CD4-positive, alpha-beta memory T cell (primary cell): ENCODE results near the gene FGD3. TPM values are rescaled to one million over a fixed set of nuclear protein-coding genes. Genes with fewer than 3 reads are reported as not detected.

ENCODE experiments used
- CTCF ChIA-PET: fragments of 350-600 bp; sonication (Branson Sonifier 250); formaldehyde crosslinking; loops from one replicate; lab custom pipeline; 2021; ENCODE audit warnings: inconsistent platforms; ENCODE audit not compliant: partially characterized antibody; lab: Charles Lee
- POLR2A ChIA-PET: fragments of 350-600 bp; sonication (Branson Sonifier 250); formaldehyde crosslinking; loops from one replicate; lab custom pipeline; 2021; ENCODE audit not compliant: partially characterized antibody; lab: Charles Lee
- DNase-seq, 5 donors: peaks; one replicate each; pipeline versions ENCODE4 v3.0.0 to v3.0.0-alpha.2; 2020 to 2022; ENCODE audit warnings: mixed read lengths in 1 of 5
- H3K27ac ChIP-seq: one replicate; pipeline ENCODE4 v1.7.0; 2013; ENCODE audit warnings: low read depth, low read length
- H3K27me3 ChIP-seq: 2 replicates; pipeline ENCODE4 v1.7.0; 2013; ENCODE audit warnings: mild to moderate bottlenecking, low read length, moderate library complexity; ENCODE audit not compliant: insufficient read depth
- H3K36me3 ChIP-seq: 2 replicates; pipeline ENCODE4 v1.7.0; 2013; ENCODE audit warnings: mild to moderate bottlenecking, low read length, moderate library complexity; ENCODE audit not compliant: insufficient read depth
- H3K4me1 ChIP-seq: 2 replicates; pipeline ENCODE4 v1.7.0; 2013; ENCODE audit warnings: mild to moderate bottlenecking, low read length, moderate library complexity; ENCODE audit not compliant: insufficient read depth
- H3K4me3 ChIP-seq, 2 donors: one replicate each; pipeline ENCODE4 v1.7.0; 2013; ENCODE audit warnings: low read length in 2 of 2, mild to moderate bottlenecking in 1 of 2
- H3K9me3 ChIP-seq, 2 donors: one replicate each; pipeline ENCODE4 v1.7.0; 2013; ENCODE audit warnings: low read length in 2 of 2, control low read depth in 1 of 2; ENCODE audit not compliant: control insufficient read depth in 1 of 2
- H3K27ac Mint-ChIP-seq, 7 donors: one replicate each; pipeline ENCODE4 v1.8.0; 2020 to 2021; ENCODE audit warnings: mixed read lengths in 7 of 7, mild to moderate bottlenecking in 6 of 7, inconsistent platforms in 3 of 7, moderate library complexity in 3 of 7
- H3K27me3 Mint-ChIP-seq, 2 donors: one replicate each; pipeline ENCODE4 v1.8.0; 2020 to 2021; ENCODE audit warnings: mixed read lengths in 2 of 2
- H3K36me3 Mint-ChIP-seq, 2 donors: one replicate each; pipeline ENCODE4 v1.8.0; 2020 to 2021; ENCODE audit warnings: mixed read lengths in 2 of 2, inconsistent platforms in 1 of 2, mild to moderate bottlenecking in 1 of 2
- H3K4me1 Mint-ChIP-seq, 4 donors: one replicate each; pipeline ENCODE4 v1.8.0; 2020 to 2021; ENCODE audit warnings: mixed read lengths in 4 of 4, mild to moderate bottlenecking in 1 of 4
- H3K4me3 Mint-ChIP-seq, 8 donors: one replicate each; pipeline ENCODE4 v1.8.0; 2020 to 2021; ENCODE audit warnings: mixed read lengths in 8 of 8, mild to moderate bottlenecking in 7 of 8, moderate library complexity in 6 of 8, inconsistent platforms in 3 of 8
- H3K9me3 Mint-ChIP-seq, 8 donors: one replicate each; pipeline ENCODE4 v1.8.0; 2020 to 2021; ENCODE audit warnings: mixed read lengths in 8 of 8, mild to moderate bottlenecking in 5 of 8, inconsistent platforms in 3 of 8, moderate library complexity in 1 of 8
- intact Hi-C: fragments of 100-400 bp; cut with micrococcal nuclease; formaldehyde crosslinking; loops from one replicate; pipeline ENCODE4 v1.15.1; 2023
- polyA plus RNA-seq, 2 donors: library from polyadenylated mRNA; unstranded; fragments of 300-500 nt; fragmentation: Illumina TruSeq; gene quantifications; one replicate each; pipeline ENCODE4 v1.2.3, GENCODE V29; 2021
- total RNA-seq, 2 experiments: library from RNA; stranded (reverse); gene quantifications; one replicate each; pipeline ENCODE4 v1.2.3, GENCODE V29; 2021

The FGD3 gene
- total and polyA plus RNA-seq, 4 experiments from 2014 or later = 52.7 to 272 (median 201) TPM

- Histone ChIP-seq H3K27me3 (no peaks in the 10 kb centered on the region), H3K4me3 (no peak overlapping the region), H3K36me3 (no peaks in the 10 kb centered on the region), H3K4me1 (peaks cover 76% of the 10 kb centered on the region), H3K9me3 (no peaks in the 10 kb centered on the region), H3K27ac (peak overlapping the region; percentile 84)
- Mint-ChIP-seq H3K4me3 (peak overlapping the region in 7 of 8 donors; percentile 9 to 89 (median 78)), H3K27ac (peak overlapping the region; percentile 94 to 99 (median 96)), H3K4me1 (peaks cover 33 to 86% (median 53%) of the 10 kb centered on the region in 4 donors), H3K9me3 (peaks cover 0 to 7% (median 1%) of the 10 kb centered on the region in 8 donors), H3K36me3 (peaks cover 26 to 43% of the 10 kb centered on the region in 2 donors), H3K27me3 (no peaks in the 10 kb centered on the region)
- POLR2A ChIA-PET = interaction anchor here (1.3 to 15.5 kb wide), 10 partner anchors 10 to 133 kb away, joined by 3 to 304 read pairs (median 48); partner anchors contain the start of genes CARD19 and FGD3
- CTCF ChIA-PET = interaction anchor here (0.7 to 6.6 kb wide), 6 partner anchors 9 to 245 kb away, joined by 3 to 37 read pairs (median 4); no protein-coding TSS in a partner anchor
- no peak for DNase-seq
- intact Hi-C loops = loop anchor here (5.0 kb wide), 1 partner anchor 604 kb away; no protein-coding TSS in a partner anchor
These were observed 15.5 kb downstream of the FGD3 start for GRCh38 chr9:92962846-92963245.

GRCh38 chr9:92963831-92964606, 16.7 kb downstream of the FGD3 start:
- Histone ChIP-seq H3K36me3 (no peaks in the 10 kb centered on the region), H3K27me3 (no peaks in the 10 kb centered on the region), H3K4me1 (peaks cover 81% of the 10 kb centered on the region), H3K4me3 (peak overlapping the region; percentile 86 to 97), H3K9me3 (no peaks in the 10 kb centered on the region), H3K27ac (peak overlapping the region; percentile 84)
- intact Hi-C loops = loop anchor here (1.0 to 5.0 kb wide), 6 partner anchors 10 to 603 kb away; partner anchors contain the start of gene ZNF484
- Mint-ChIP-seq H3K36me3 (peaks cover 31 to 48% of the 10 kb centered on the region in 2 donors), H3K9me3 (peaks cover 0 to 7% (median 1%) of the 10 kb centered on the region in 8 donors), H3K27ac (peak overlapping the region; percentile 96 to 100 (median 98)), H3K27me3 (no peaks in the 10 kb centered on the region), H3K4me3 (peak overlapping the region; percentile 93 to 99 (median 94)), H3K4me1 (peaks cover 30 to 90% (median 56%) of the 10 kb centered on the region in 4 donors)
- ChIA-PET POLR2A (interaction anchor here (0.5 to 15.5 kb wide), 34 partner anchors 12 to 602 kb away, joined by 3 to 304 read pairs (median 4); partner anchors contain the start of genes BICD2, CARD19, FGD3 and NINJ1), CTCF (interaction anchor here (0.6 to 6.6 kb wide), 8 partner anchors 10 to 246 kb away, joined by 3 to 37 read pairs (median 4); no protein-coding TSS in a partner anchor)
- peak; percentile 87 to 92 (median 90) for DNase-seq

DNA sequence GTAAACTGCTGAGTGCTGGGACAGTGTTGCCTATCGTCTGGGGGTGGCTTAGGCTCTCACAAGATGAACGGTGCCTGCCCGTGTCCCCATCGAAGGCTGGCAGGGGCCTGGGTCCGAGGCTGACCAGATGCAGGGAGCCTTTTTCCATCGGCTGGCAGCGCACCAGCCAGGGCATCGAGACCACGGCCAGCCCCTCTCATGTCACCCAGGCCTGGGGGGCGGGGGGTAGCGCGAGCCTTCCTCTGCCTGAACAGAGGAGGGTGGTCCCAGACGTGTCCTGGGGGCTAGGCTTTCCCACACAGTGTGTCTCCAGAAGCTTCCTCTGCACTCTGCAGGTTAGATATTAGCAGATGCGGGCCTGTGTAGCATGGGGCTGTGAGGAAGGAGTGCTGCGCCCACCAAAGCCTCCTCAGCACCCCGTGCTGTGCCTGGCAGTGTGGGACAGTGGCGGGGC, 17.3 kb downstream of the FGD3 start:
- intact Hi-C loops = loop anchor here (1.0 to 5.0 kb wide), 6 partner anchors 10 to 603 kb away; partner anchors contain the start of gene ZNF484
- peak overlapping the region; percentile 93 to 99 (median 94) for H3K4me3 Mint-ChIP-seq
- no peak for DNase-seq
- H3K9me3 Mint-ChIP-seq = peaks cover 0 to 7% (median 1%) of the 10 kb centered on the region in 8 donors
- CTCF ChIA-PET = interaction anchor here (1.0 to 6.6 kb wide), 10 partner anchors 8 to 247 kb away, joined by 3 to 37 read pairs (median 4); no protein-coding TSS in a partner anchor
- peak overlapping the region; percentile 96 to 100 (median 98) for H3K27ac Mint-ChIP-seq
- H3K9me3 ChIP-seq = no peaks in the 10 kb centered on the region
- H3K27me3 ChIP-seq = no peaks in the 10 kb centered on the region
- H3K4me1 Mint-ChIP-seq = peaks cover 34 to 91% (median 58%) of the 10 kb centered on the region in 4 donors
- H3K4me1 ChIP-seq = peaks cover 82% of the 10 kb centered on the region
- POLR2A ChIA-PET = interaction anchor here (0.9 to 15.5 kb wide), 33 partner anchors 12 to 602 kb away, joined by 3 to 304 read pairs (median 7); partner anchors contain the start of genes BICD2, CARD19, FGD3 and NINJ1
- H3K27me3 Mint-ChIP-seq = no peaks in the 10 kb centered on the region
- peak overlapping the region; percentile 86 to 97 for H3K4me3 ChIP-seq
- no peaks in the 10 kb centered on the region for H3K36me3 ChIP-seq
- peaks cover 35 to 50% of the 10 kb centered on the region in 2 donors for H3K36me3 Mint-ChIP-seq
- H3K27ac ChIP-seq = peak overlapping the region; percentile 84

- Histone ChIP-seq H3K27ac (peak overlapping the region; percentile 84), H3K4me3 (peak overlapping the region; percentile 86 to 97), H3K9me3 (no peaks in the 10 kb centered on the region), H3K36me3 (no peaks in the 10 kb centered on the region), H3K27me3 (no peaks in the 10 kb centered on the region), H3K4me1 (peaks cover 82% of the 10 kb centered on the region)
- Mint-ChIP-seq H3K4me3 (peak overlapping the region; percentile 93 to 99 (median 94)), H3K36me3 (peaks cover 30 to 51% of the 10 kb centered on the region in 2 donors), H3K27ac (peak overlapping the region; percentile 96 to 100 (median 98)), H3K4me1 (peaks cover 34 to 91% (median 58%) of the 10 kb centered on the region in 4 donors), H3K27me3 (no peaks in the 10 kb centered on the region), H3K9me3 (peaks cover 0 to 7% (median 1%) of the 10 kb centered on the region in 8 donors)
- intact Hi-C loops = no loop called here
- peak in 1 of 5 donors; percentile 18 for DNase-seq
- POLR2A ChIA-PET = interaction anchor here (0.6 to 15.5 kb wide), 31 partner anchors 12 to 601 kb away, joined by 3 to 304 read pairs (median 6); partner anchors contain the start of genes BICD2, CARD19, FAM120AOS and FGD3
- CTCF ChIA-PET = interaction anchor here (0.9 to 6.6 kb wide), 11 partner anchors 8 to 156 kb away, joined by 3 to 37 read pairs (median 4); no protein-coding TSS in a partner anchor
These were observed 17.9 kb downstream of the FGD3 start for GRCh38 chr9:92965061-92965758.

DNA sequence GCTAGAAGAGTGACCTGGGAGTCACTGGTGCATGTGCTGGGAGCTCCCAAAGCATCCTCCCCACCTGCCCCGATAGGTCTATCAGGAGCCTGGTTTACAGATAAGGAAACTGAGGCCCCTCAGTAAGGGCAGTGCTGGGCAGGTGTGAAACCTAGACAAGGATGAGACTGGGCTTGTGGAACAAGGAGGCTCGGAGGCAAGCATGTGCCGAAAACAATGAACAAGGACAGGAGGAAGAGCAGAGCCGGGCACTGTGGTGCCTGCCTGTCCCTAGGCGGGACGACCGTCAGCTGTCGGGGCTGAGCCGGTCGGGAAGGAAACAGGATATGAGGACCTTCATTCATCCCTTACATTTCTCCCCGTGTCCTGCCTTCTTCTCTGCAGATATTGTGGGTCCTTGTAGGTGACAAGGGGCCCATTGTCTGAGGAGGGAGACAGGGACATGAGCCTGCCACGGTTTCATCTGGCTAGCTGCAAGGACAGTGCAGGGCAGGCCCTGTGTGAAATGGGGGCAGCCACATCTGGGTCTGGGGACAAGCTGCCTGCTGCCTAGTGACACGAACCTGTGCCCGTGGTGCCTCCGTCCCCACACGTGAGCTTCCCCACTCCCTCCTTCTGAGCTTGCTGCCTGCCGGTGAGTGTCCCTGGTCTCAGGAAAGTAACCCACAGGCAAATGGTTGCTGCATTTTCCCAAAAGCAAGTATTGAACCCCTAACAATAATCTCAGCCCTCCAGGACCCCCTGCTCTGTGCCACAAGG, 18.6 kb downstream of the FGD3 start:
- H3K9me3 ChIP-seq = no peaks in the 10 kb centered on the region
- Mint-ChIP-seq H3K4me1 (peaks cover 36 to 92% (median 60%) of the 10 kb centered on the region in 4 donors), H3K9me3 (peaks cover 0 to 7% (median 1%) of the 10 kb centered on the region in 8 donors), H3K27me3 (no peaks in the 10 kb centered on the region), H3K36me3 (peaks cover 30 to 54% of the 10 kb centered on the region in 2 donors), H3K27ac (peak overlapping the region; percentile 96 to 100 (median 98)), H3K4me3 (peak overlapping the region; percentile 93 to 99 (median 94))
- intact Hi-C loops = no loop called here
- ChIA-PET POLR2A (interaction anchor here (0.6 to 15.5 kb wide), 31 partner anchors 11 to 600 kb away, joined by 3 to 304 read pairs (median 5); partner anchors contain the start of genes BICD2, CARD19, FAM120AOS and FGD3), CTCF (interaction anchor here (0.9 to 6.6 kb wide), 12 partner anchors 9 to 157 kb away, joined by 3 to 37 read pairs (median 4); no protein-coding TSS in a partner anchor)
- peaks cover 82% of the 10 kb centered on the region for H3K4me1 ChIP-seq
- peak overlapping the region; percentile 86 to 97 for H3K4me3 ChIP-seq
- no peaks in the 10 kb centered on the region for H3K36me3 ChIP-seq
- no peaks in the 10 kb centered on the region for H3K27me3 ChIP-seq
- no peak for DNase-seq
- H3K27ac ChIP-seq = peak overlapping the region; percentile 84

DNA sequence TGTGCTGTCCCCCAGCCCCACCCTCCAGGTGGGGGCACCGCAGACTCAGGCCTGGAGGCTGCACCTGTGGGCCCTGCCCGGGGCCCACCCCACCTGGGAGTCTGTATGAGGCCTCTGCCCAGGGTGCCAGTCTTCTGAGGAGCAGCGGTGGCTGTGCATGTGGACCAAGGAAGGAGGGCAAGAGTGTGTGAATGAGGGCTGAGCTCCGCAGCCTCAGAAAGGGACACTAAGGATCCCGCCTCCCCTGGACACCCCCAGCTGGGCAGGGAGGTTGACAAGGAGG, 19.1 kb downstream of the FGD3 start:
- POLR2A ChIA-PET = interaction anchor here (1.1 to 15.5 kb wide), 15 partner anchors 11 to 600 kb away, joined by 4 to 304 read pairs (median 17); partner anchors contain the start of genes BICD2, CARD19, FGD3 and NINJ1
- no peak for DNase-seq

More for the DNA sequence above, 19.1 kb downstream of the FGD3 start:
- Mint-ChIP-seq H3K27me3 (no peaks in the 10 kb centered on the region), H3K27ac (peak overlapping the region; percentile 96 to 100 (median 98)), H3K36me3 (peaks cover 30 to 58% of the 10 kb centered on the region in 2 donors), H3K9me3 (peaks cover 0 to 7% (median 1%) of the 10 kb centered on the region in 8 donors), H3K4me3 (peak overlapping the region; percentile 93 to 99 (median 94)), H3K4me1 (peaks cover 38 to 92% (median 60%) of the 10 kb centered on the region in 4 donors)
- CTCF ChIA-PET = interaction anchor here (1.0 to 6.6 kb wide), 8 partner anchors 9 to 36 kb away, joined by 3 to 37 read pairs (median 10); no protein-coding TSS in a partner anchor
- Histone ChIP-seq H3K27me3 (no peaks in the 10 kb centered on the region), H3K27ac (peak overlapping the region; percentile 84), H3K4me3 (peak overlapping the region; percentile 86 to 97), H3K4me1 (peaks cover 82% of the 10 kb centered on the region), H3K36me3 (no peaks in the 10 kb centered on the region), H3K9me3 (no peaks in the 10 kb centered on the region)
- intact Hi-C loops = no loop called here
